Stimulated activated CD8-positive, alpha-beta memory T cell treated with anti-CD3 and anti-CD28 coated beads, Interleukin-15, amount 100 ng/mL, for 48 hours (primary cell): ENCODE measurements around the gene TMPRSS6.

Experiments used
- DNase-seq, 2 donors: peaks; one replicate each; pipeline ENCODE4 v3.0.0-alpha.2; 2020; ENCODE audit warnings: low read depth in 2 of 2

Gene TMPRSS6

DNA sequence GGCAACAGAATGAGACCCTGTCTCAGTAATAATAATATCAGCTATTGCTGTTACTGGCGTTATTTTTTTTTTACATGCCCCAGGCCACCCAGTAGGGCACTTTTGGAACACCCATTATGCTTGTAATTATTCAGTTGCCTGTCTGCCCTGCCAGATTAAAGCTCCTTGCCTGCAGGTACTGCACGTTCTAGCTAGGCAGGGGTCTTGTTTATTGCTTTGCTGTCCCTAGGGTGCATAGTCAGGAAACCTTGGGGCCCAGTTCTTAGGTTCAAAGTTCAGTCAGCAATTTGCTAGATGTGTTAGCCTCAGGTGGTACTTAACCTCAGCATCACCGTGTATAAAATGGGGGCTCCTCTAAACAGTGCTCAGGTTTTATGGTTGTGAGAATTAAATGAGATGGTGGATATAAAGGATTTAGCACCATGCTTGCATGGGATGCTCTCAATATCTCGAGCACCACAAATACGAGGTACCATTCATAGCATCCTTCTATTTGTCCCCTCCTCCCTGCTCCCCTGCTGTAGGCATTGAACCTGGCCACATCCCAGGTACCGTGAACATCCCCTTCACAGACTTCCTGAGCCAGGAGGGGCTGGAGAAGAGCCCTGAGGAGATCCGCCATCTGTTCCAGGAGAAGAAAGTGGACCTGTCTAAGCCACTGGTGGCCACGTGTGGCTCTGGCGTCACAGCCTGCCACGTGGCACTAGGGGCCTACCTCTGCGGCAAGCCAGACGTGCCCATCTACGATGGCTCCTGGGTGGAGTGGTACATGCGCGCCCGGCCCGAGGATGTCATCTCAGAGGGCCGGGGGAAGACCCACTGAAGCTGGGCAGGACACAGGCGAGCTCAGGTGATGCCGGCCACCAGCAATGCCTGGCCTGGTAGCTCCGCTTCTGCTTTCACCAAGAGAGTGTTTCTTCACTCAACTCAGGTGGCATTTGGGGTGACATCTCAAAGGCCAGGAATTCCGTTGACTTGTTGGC, 80.5 kb downstream of the TMPRSS6 start:
- DNase-seq: no peak

DNA sequence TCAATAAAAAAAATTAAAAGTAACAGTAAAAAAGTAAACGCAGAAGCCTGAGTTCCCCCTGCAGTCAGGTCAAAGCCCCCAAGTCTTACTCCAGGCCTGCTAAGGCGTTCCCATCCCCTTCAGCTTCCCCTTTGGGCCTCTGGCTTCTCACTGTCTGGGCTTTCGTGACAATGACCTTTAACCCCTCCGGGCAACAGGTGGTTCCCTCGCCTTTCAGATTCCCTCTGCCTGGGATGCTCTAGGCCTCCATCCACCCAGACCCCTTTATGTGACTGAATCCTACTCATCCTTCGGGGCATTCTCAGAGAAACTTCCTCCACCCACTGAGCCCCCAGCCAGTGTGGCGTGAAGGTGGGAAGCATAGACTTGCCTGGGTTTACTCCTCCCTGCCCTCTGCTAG, 82.0 kb downstream of the TMPRSS6 start:
- no peak for DNase-seq

DNA sequence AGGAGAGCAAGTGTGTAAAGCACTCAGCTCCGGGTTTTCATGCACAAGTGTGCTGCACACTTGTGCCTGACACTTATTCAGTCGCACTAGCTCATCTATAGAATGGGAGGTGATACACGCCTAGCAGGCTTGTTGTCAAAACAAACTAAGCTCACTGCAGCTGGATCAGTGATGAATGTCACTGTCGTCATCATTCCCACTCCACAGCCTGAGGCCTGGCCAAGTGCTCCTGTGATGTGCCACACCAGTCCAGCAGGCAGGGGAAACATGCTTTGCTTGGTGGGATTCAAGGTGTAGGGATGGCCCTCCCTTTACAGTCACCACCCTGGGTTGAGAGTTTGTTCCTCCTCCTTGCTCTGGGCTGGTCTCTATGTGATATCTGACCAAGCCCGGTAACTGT, 83.2 kb downstream of the TMPRSS6 start:
- DNase-seq: no peak

DNA sequence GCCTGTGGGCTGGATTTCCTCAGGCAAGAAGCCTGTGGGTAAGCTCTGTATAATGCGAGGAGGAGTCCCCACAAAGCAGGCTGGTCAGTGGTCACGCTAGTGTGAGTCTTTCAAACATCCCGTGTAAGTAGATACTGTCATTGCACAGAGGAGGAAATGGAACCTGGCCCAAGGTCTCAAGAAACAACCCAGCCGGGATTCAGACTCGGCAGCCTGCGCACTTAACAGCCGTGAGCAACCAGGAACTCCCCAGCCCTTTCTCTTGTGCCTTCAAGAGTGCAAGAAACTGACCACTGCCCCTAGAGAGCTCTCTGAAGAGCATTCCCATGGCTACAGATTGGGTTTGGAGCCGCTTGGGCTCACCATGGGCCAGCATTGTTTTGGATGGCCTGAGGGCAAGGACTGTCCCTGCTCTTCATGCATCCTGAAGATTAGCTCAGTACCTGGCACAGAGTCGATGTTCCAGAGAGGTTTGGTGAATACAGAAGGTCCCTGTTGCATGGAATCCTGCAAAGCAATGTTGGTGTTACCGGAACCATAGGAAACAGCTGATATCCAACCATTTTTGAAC, 83.9 kb downstream of the TMPRSS6 start:
- DNase-seq: no peak

DNA sequence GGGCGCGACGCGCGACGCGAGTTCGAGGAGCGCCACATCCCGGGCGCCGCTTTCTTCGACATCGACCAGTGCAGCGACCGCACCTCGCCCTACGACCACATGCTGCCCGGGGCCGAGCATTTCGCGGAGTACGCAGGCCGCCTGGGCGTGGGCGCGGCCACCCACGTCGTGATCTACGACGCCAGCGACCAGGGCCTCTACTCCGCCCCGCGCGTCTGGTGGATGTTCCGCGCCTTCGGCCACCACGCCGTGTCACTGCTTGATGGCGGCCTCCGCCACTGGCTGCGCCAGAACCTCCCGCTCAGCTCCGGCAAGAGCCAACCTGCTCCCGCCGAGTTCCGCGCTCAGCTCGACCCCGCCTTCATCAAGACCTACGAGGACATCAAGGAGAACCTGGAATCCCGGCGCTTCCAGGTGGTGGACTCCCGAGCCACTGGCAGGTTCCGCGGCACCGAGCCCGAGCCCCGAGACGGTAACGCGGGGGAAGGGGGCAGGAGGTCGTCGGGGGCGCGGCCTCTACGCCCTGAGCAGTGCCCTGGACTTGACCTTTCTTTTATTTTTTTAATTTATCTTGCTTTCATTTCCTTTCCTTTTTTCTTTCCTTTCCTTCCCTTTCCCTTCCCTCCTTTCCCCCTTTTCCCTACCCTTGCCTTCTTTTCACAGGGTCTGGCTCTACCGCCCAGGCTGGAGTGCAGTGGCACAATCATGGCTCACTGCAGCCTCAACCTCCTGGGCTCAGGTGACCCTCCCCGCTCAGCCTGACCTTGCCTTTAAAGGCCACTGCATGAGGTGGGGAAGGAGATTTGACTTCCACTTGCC, 85.0 kb downstream of the TMPRSS6 start:
- no peak for DNase-seq

DNA sequence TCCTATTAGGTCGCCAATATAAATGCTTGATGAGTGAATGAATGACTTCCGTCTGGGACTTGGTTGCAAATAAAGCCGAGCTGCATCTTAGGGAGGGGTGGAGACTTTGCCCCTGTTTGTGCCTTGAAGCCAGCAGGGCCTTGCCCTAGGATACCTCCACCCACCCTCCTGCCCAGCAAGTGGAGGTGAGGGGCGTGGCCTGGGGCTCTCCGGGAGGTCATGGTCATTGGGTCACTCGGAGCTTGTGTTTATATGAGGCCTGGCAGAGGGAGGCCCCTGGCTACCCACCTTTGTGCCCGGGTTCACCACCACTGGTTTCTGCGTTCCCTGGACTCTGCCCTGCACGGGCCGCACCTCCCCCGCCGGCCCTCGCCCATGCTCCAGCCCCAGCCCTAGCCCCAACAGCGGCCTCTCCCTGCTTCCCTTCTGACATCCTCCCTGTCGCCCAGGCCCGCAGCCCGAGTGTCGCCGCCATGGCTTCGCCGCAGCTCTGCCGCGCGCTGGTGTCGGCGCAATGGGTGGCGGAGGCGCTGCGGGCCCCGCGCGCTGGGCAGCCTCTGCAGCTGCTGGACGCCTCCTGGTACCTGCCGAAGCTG, 85.7 kb downstream of the TMPRSS6 start:
- no peak for DNase-seq

DNA sequence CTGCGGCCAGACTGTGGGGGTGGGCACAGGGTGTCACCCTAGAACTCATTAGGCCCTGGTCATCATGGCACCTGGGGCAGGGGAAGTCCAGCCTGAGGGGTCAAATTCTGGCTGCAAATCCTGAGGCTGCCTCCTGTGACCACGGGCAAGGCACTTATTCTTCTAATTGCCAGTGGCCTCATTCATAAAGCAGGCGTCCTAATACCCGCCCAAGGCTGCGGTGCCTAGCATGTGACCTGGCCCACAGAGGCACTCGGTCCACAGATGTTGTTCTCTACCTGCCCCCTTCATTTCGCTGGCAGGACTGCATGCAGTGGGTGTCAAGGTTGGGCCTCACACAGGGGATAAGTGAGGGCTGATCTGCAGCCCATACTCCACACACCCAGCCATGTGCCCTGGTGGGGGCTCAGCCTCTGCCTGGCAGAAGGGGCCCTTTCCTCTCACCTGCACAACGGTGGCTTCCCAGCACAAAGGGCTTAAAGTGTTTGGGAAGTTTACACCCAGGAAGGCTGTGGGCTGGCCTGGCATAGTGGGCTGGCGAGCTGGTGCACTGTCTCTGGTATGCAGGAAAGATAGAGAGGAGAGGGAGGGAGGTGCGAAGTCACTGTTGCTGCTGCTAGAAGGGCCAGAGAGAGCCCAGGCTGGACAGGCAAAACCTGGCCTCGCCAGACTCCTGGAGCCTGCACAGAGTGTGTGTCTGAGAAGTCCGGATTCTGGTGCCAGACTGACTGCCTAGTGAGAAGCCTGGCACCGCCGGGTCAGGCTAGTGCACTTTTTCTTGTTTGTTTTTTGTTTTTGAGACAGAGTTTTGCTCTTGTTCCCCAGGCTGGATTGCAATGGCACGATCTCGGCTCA, 86.8 kb downstream of the TMPRSS6 start:
- no peak for DNase-seq

DNA sequence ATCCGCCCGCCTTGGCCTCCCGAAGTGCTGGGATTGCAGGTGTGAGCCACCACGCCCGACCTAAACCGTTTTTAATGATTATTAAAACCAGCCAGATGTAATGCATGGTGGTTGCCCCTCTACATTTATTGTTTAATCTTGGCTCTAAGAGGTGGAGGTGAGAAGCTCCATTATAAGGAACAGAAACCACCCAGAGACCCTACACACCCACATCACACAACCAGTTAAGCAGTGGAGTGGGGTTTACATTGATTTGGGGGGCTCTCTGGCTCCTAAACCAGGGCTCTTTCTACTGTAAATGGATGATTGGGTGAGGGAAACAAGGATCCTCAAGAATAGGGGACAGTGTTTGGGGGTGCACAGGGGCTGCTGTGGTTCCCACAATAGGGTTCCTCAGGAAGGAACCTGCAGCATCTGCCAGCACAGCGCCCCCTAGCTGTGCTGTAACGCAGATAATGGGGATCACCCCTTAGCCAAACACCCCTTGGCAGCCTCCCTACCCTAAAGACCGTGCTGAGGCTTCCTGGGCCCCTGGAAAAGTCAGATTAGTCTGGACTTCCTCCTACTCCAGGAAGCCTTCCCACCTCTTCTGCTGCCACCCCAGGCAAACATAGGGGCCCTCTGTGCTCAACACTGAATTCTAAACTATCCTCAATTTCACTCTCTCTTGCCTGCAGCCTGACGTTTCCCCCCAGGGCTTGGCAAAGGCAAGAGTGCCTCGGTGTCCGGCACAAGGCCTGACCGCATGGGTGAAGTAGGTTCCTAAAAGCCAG, 87.6 kb downstream of the TMPRSS6 start:
- DNase-seq: peak; percentile 38 to 39

DNA sequence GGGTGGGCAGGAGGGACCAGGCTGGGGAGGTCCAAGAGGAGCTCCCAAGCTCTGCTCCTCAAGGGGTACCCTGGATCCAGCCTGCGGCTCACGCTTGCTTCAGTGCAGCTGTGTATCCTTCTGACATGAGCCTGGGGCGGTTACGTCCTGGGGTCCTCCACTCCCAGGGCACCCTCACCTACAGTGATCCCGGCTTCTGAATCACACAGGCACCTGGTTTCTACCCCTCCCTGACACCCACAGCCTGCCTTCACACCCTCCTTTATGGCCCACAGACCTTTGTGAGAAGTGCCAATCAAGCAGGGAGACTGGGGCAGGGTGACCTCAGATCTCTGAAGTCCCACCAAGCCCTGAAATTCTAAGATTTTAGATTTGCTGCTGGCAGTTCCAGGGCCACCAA, 88.5 kb downstream of the TMPRSS6 start:
- DNase-seq: no peak

DNA sequence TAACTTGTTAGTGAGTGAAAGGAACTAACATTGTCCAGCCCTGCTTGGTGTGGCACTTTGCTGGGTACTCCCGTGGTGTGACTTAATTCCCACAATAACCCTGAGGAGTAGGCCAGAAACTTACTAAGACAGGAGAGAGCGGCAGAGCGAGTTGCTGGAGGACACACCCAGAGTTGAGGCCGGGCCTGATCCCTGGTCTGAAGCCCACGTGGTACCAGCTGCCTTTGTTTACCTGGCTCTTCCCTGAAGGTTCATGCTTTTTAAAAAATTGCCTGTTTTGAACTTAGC, 89.4 kb downstream of the TMPRSS6 start:
- DNase-seq: no peak

DNA sequence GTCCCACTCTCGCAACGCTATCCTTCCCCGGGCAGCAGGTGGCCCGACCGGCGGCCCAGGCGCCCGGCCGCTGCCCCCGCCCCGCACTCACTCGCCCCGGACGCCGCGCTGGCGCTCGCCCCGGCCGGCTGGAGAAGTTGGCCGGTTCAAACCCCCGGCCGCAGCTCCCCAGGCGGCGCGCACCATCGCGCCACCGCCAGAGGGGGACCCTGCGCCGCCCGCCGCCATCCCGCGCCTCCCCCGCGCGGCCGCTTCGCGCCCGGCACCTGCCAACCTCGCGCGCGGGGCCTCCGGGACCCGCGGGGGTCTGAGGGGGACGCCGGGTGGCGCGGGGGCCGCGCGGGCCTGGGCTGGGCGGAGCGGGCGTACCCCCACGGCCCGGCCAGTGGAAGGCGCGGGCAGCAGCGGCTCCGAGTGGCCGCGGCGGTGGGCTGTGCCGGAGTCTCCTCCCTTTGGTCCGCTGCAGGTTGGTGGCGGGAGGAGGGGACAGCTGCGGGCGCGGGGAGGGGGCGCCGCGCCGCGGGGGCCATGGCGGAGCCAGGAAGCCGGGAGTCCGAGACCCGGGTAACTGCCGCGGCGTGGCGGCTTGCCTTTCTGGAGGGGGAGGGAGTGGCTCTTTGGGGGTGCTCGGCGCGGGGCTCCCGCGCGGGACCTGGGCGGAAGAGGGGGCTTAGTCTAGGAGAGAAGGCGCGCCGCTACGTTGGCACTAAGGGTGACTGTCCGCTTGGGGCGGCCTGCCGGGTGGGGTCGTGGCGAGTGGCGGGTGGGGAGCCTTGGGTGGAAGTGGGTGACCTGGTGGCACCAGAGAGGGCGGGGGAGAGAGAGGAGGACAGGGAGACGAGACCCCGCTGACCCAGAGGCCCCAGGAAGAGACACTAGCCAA, 90.0 kb downstream of the TMPRSS6 start, which contains the start of the genes MPST and TST:
MPST (plus strand) TSS at position 434 of the 883 bp plus-strand sequence; CDS start at position 529, 95 bp downstream.
TST (minus strand) TSS at position 139 of the 883 bp plus-strand sequence. CDS start 715 bp downstream, outside the sequence.
- peak in 1 of 2 donors; percentile 21 for DNase-seq

DNA sequence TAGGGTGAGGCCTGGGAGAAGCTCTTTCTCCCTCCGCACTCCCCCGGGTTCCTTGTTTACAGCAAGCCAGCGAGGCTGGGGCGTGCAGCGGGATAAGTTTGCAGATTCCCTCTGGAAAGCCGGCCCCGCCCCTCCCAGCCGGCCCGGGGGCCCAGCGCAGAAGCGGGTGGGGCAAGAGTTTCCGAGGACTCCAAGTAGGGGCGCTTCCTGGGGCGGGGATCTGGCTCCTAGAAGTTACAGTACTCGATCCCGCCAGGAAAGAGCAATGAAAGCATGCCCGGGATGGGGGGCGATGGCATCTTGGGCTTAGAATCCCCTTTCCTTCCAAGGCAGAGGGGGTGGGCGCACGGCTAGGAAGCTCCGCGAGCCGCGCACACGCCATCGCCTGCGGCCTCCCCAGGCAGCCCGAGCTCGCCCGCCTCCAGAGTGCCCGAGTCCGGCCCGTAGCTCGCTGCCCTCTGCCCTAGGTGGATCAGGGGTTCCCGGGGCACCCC, 90.7 kb downstream of the TMPRSS6 start:
- DNase-seq: no peak

DNA sequence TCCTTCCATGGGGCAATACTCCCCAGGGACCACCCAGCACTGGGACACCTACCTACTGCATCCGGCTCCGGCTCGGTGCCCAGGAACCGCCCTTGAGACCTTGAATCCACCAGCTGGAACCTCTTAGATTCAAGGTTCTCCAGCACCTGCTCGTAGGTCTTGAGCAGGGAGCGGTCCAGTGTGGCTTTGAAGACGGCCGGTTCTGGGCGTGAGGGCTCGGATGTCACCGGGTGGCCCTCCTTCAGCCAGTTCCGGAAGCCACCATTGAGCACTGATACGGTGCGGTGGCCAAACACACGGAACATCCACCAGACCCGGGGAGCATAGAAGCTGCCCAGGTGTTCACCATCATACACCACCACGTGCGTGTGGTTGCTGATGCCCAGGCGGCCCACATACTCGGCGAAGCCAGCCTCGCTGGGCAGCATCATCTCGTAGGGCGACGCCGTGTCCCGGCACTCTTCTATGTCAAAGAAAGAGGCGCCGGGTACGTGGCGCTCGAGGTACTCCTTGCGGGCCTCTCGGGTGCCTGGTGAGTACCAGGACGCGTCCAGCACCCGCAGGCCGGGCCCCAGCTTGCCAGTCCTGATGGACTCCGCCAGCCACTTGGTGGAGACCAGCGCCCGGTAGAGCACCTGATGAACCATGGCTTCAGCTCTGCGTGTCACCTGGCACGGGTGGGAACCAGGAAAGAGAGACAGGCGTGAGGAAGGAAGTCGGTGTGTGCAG, 91.3 kb downstream of the TMPRSS6 start:
- DNase-seq: no peak

DNA sequence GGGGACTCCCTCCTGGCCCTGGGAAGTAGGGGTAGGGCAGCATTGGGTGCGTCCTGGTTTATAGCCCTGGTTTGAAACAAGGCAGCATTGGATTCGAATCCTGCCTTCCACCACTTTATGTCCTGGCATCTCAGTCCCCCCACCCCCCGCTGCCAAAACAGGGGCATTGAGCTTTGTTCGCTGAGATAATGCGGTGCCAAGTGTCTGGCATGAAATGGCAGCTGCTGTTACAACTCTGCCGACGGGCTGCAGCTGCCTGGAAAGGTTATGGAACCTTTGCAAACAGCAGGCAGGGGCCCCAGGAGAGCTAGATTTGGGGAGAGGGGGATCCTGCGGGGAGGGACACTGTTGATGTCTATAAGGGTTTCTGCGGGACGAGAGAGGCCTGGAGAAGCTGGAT, 92.2 kb downstream of the TMPRSS6 start:
- DNase-seq: no peak

DNA sequence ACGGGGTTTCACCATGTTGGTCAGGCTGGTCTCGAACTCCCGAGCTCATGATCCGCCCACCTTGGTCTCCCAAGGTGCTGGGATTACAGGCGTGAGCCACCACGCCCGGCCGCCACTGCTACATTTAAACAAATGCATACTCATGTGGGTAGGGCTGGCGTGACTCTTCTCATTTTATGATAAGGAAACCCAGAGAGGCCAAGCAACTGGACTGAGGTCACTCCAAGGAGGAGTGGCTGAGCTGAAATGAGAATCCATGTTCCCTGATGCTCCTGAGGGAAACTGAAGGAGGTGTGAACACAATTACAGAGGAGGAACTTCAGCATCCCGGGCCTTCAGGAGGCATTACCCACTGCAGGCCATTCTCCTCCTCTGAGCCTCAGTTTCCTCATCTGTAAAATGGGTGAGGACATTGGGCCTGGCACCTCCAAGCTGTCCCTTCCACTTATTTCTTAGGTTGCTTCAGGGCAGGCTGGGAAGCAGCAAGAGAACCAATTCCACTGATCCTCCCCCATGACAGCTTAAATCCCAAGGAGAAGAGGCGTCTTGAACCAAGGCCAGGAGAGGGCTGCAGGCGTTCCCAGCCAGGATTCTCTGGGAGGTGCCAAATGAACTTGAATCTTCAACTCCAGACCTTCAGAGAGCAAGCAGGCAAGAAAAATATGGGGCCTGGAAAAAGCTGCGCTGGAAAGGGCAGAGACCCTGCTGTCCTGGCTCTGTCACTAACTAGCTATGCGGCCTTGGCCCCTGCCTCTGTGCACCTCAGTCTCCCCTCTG, 93.2 kb downstream of the TMPRSS6 start:
- DNase-seq: no peak

DNA sequence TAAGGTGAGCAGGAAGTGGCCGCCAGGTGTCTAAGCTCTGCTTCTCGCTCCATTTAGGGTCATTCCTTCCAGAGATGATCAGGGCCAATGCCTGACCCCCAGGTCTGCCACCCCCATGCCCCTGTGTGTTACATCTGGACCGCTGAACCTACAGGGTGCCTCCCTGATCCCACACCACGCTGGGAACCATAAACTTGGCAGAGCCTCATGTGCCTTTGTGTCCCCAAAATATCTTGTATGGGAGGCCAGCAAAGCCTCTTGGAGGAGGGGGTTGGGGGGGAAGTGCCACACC, 94.0 kb downstream of the TMPRSS6 start:
- no peak for DNase-seq
